ENCODE results near the gene ITGA1.
"Not testable (repeated sequence)": the region's sequence is repeated elsewhere in the genome, so short reads cannot be mapped to it uniquely, and the experiment has no call there.

ITGA1 gene

GRCh38 chr5:52827815-52828214 lies 40.1 kb downstream of the ITGA1 start:
- DNase-seq (ENCODE audit: low read depth in 1 of 2, low spot score in 1 of 2): no peak

GRCh38 chr5:52829664-52830063 lies 41.9 kb downstream of the ITGA1 start:
- no peak for DNase-seq (ENCODE audit: low read depth in 1 of 2, low spot score in 1 of 2)

- no peak for DNase-seq (ENCODE audit: low read depth in 1 of 2, low spot score in 1 of 2)
Measured at GRCh38 chr5:52830650-52831049, 42.9 kb downstream of the ITGA1 start.

- DNase-seq (ENCODE audit: low read depth in 1 of 2, low spot score in 1 of 2): no peak
Measured at GRCh38 chr5:52831786-52832511, 44.2 kb downstream of the ITGA1 start.

GRCh38 chr5:52834320-52834719 lies 46.6 kb downstream of the ITGA1 start:
- no peak for DNase-seq (ENCODE audit: low read depth in 1 of 2, low spot score in 1 of 2)

- DNase-seq (ENCODE audit: low read depth in 1 of 2, low spot score in 1 of 2): no peak
Measured at GRCh38 chr5:52837068-52837467, 49.4 kb downstream of the ITGA1 start.

GRCh38 chr5:52837591-52838001 lies 49.9 kb downstream of the ITGA1 start:
- DNase-seq (ENCODE audit: low read depth in 1 of 2, low spot score in 1 of 2): no peak

- no peak for DNase-seq (ENCODE audit: low read depth in 1 of 2, low spot score in 1 of 2)
Measured at GRCh38 chr5:52838326-52839015, 50.8 kb downstream of the ITGA1 start.

GRCh38 chr5:52839285-52839684 lies 51.6 kb downstream of the ITGA1 start:
- no peak for DNase-seq (ENCODE audit: low read depth in 1 of 2, low spot score in 1 of 2)

- no peak for DNase-seq (ENCODE audit: low read depth in 1 of 2, low spot score in 1 of 2)
Measured at GRCh38 chr5:52840277-52841050, 52.7 kb downstream of the ITGA1 start.

GRCh38 chr5:52841114-52841513 lies 53.4 kb downstream of the ITGA1 start:
- no peak for DNase-seq (ENCODE audit: low read depth in 1 of 2, low spot score in 1 of 2)

- no peak for DNase-seq (ENCODE audit: low read depth in 1 of 2, low spot score in 1 of 2)
Measured at GRCh38 chr5:52842111-52842510, 54.4 kb downstream of the ITGA1 start.

- DNase-seq (ENCODE audit: low read depth in 1 of 2, low spot score in 1 of 2): no peak
Measured at GRCh38 chr5:52844885-52845284, 57.2 kb downstream of the ITGA1 start.

- no peak for DNase-seq (ENCODE audit: low read depth in 1 of 2, low spot score in 1 of 2)
Measured at GRCh38 chr5:52846182-52846842, 58.6 kb downstream of the ITGA1 start.

- DNase-seq (ENCODE audit: low read depth in 1 of 2, low spot score in 1 of 2): not testable (repeated sequence)
Measured at GRCh38 chr5:52848688-52849087, 61.0 kb downstream of the ITGA1 start.

GRCh38 chr5:52849544-52849943 lies 61.8 kb downstream of the ITGA1 start:
- no peak for DNase-seq (ENCODE audit: low read depth in 1 of 2, low spot score in 1 of 2)

- DNase-seq (ENCODE audit: low read depth in 1 of 2, low spot score in 1 of 2): no peak
Measured at GRCh38 chr5:52853650-52854049, 65.9 kb downstream of the ITGA1 start.

- DNase-seq (ENCODE audit: low read depth in 1 of 2, low spot score in 1 of 2): no peak
Measured at GRCh38 chr5:52854301-52854700, 66.6 kb downstream of the ITGA1 start.

- no peak for DNase-seq (ENCODE audit: low read depth in 1 of 2, low spot score in 1 of 2)
Measured at GRCh38 chr5:52854949-52855348, 67.2 kb downstream of the ITGA1 start.

GRCh38 chr5:52856564-52856963 lies 68.8 kb downstream of the ITGA1 start:
- DNase-seq (ENCODE audit: low read depth in 1 of 2, low spot score in 1 of 2): no peak

- DNase-seq (ENCODE audit: low read depth in 1 of 2, low spot score in 1 of 2): no peak
Measured at GRCh38 chr5:52859628-52860027, 71.9 kb downstream of the ITGA1 start.

Measured in activated CD4-positive, alpha-beta T cell treated with anti-CD3 and anti-CD28 coated beads, Interleukin-2, amount 50 U/mL, for 24 hours (primary cell).